HG03097 (cell line): Measurements from ENCODE around the gene RXRG.

Experiments
- ATAC-seq: cut with Tn5 transposase; IDR thresholded peaks from one replicate; pipeline ENCODE4 v1.9.1; 2021; ENCODE audit not compliant: unreplicated experiment, low FRiP score

The RXRG gene

GRCh38 chr1:165415068-165415467 lies 29.9 kb downstream of the RXRG start:
- no peak for ATAC-seq

DNA sequence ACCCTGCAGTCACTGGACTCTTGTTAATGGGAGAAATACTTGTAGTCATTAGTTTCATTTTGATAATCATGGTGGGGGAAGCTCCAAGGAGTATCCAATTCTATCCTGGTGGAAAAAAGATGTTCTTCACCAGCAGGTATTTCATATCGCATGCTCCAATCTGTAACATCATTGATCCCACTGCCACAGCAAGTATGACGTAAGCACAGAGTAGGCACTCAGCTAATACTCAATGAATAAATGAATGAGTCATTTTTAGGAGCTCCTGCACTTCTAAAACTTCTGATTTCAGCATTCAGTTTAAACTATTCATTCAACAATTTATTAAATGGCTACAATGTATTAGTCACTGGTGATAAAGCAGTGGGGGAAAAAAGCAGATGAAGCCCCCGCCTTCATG lies 30.3 kb downstream of the RXRG start:
- no peak for ATAC-seq

DNA sequence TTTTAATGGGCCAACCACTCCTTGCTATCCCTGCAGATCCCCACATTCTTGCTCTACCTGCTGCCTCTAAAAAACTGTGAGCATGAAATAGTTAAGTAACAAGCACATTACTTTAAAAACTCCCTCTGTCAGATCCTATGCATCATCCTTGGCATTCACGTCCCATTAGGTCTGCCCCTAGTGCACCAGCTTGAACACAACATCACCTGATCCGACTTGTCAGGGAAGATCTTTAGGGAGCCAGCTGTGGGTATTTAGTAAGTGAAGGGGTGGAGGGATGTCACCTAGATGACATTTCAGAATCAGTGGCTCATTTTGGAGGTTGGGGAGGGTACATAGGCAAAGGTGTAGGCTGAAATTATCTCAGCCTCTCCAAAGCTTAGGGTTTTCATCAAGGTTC lies 33.5 kb downstream of the RXRG start:
- no peak for ATAC-seq

DNA sequence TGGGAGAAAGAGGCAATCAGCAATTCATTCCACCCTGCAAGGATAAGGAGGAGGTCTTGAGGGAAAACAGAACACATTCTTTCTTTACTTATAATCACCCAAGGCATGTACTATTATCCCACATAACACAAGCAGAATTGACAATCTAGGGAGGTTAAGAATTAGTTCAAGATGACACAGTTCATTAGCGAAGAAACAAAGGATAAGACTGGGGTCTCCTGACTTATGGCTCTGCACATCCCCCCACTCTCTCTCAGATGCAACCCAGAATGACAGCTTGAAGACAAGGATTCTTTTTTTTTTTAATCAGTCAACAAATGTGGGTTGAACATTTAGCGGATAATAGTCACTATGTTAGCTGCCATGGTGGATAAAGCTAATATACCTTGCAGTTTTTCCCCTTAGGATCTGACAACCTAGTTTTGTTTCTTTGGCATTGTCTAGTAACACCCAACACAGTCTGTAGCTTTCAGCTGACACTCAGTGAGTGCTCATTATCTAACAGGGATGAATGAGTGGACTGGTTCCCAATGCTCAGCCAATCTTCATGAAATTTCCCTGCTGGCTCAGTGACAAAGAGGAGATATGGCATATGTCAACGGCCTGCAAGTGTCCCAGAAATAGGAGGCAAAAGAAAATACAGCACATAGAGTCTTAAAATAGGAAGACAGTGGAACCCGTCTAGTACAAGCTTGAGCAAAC lies 35.1 kb downstream of the RXRG start:
- no peak for ATAC-seq

- no peak for ATAC-seq
Observed at GRCh38 chr1:165408518-165408917, 36.4 kb downstream of the RXRG start.

- no peak for ATAC-seq
Observed at GRCh38 chr1:165407398-165407797, 37.5 kb downstream of the RXRG start.

- ATAC-seq, result no peak
Observed at GRCh38 chr1:165403835-165404482, 41.0 kb downstream of the RXRG start.

DNA sequence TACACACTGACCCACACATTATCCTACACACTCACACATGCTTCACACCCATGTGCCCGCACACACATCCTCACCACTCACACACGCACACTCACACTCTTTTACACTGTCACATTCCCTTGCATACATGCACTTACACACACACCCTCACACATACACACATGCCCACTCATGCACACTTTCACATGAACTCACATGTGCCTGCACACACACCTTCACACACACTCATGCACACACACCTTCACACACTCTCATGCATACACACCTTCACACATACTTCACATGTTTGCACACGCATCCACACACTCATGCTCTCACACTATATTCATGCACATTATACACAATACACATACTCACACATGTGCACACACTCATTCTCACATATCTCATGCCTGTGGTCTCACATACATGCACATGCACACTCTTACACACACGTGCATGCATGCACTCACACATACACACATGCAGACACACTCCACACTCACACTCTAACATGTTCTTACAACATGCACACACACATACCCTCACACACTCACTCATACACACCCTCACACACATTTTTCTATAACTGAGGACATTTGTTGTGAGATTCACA lies 42.3 kb downstream of the RXRG start:
- ATAC-seq, result no peak

- no peak for ATAC-seq
Observed at GRCh38 chr1:165397944-165398343, 47.0 kb downstream of the RXRG start.

DNA sequence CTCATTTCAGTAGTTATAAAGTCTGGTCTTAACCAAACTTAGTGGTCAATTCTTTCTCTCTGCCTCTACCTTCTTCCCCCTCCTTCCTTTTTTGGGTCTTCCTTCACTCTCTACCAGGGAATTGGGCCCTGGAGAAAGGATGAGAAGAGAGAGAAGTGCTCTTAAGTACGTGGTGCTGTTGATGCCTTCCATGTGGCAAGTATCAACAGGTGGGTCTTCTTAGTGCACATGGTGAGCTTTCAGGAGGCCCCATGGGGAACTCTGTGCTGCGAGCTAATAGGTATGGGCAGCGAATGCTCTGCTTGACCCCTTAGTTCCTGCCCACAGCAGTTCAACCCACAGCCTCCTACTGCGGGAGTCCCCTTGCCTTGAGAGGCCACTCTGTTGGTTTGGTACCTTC lies 49.0 kb downstream of the RXRG start:
- ATAC-seq, result no peak

DNA sequence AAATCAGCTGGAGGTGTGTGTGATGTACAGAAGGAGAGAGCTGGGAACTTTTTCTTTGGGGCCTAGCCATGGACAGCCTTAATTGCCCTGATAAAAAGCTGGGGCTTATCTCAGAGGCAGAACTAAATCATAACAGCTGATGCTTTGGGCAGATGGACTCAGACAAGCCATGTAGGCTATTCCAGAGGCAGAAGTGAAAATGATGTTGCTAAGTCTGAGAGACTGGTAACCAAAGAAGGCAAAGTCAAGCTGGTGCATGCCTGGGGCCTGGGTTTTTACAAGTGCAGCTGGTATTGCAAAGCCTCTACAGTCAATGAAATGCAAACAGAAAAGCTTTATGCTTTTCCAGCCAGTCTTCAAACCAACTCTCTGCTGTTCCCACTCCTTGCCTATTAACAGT lies 49.4 kb downstream of the RXRG start:
- ATAC-seq, result no peak

- ATAC-seq, result peak; percentile 98
Observed at GRCh38 chr1:165392634-165393571, 52.0 kb downstream of the RXRG start.

- no peak for ATAC-seq
Observed at GRCh38 chr1:165389609-165390008, 55.3 kb downstream of the RXRG start.

- no peak for ATAC-seq
Observed at GRCh38 chr1:165387961-165388360, 57.0 kb downstream of the RXRG start.

DNA sequence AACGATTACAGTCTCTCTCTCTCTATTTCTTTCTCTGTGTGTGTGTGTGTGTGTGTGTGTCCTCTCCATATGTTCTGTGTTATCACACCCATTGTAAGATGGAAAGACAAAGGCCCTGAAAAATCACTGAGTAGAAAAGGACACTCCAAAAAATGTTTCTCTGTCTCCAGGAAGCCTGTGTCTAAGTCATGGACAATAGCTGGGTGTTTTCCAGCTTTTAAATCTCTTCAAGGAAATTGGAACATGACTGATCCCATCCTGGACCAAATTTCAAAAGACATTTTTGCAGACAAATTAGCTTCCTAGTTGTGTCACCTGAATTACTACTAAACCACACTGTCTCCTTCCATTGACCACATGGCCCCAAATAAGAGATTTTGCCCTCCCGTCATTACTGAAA lies 57.4 kb downstream of the RXRG start:
- ATAC-seq, result no peak

GRCh38 chr1:165383599-165384405 lies 61.1 kb downstream of the RXRG start:
- ATAC-seq, result no peak

DNA sequence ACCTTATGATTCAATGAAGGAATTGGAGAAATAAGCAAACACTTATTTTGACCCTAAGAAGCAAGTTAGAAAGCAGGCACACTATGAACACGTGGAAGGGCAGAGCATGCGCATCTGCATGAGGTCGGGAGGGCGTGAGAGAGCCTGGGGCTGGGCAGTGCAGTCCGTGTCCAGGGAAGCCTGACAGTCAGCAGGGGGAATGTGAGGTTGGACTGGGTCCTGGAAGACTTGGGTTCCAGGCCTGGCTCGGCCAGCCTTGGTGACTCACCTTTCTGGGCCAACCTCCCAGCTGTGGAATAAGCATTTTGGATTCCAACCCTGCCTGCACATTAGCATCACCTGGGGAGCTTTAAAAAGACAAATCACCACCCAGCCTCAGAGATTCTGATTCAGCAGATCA lies 61.9 kb downstream of the RXRG start:
- ATAC-seq, result no peak

DNA sequence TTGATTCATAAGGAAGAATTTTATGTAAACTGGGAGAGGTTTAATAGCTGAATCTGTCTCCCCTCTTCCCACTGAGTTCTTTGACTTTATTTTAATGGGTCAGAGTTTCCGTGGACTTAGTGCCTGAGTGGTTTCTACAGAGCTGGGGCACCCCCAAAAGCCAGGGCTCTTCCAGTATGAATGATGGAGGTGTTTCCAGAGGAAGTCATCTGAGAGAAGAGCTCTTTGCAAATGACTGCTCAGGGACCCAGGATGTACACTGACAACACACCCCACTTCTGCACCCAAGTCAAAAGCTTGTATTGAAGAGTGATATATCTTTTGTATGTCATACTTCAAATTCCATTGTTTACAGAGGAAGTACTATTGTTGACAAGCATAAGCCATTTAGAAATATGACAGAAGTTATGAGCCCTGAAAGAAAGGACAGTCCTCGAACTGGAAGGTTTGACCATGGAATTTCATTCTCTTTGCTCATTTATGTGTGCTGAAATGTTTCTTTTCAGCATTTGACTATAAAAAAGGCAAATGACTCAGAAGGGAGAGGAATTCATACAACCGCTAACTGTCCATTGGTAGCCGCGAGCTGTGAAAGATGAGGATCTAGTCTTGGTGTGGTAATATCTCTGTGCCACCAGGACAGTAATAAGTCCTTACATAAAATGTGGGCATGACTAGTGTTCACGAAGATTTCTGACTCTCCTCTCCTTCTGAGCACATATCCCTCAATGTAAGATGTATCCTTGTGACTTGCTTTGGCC lies 63.0 kb downstream of the RXRG start:
- ATAC-seq, result no peak

DNA sequence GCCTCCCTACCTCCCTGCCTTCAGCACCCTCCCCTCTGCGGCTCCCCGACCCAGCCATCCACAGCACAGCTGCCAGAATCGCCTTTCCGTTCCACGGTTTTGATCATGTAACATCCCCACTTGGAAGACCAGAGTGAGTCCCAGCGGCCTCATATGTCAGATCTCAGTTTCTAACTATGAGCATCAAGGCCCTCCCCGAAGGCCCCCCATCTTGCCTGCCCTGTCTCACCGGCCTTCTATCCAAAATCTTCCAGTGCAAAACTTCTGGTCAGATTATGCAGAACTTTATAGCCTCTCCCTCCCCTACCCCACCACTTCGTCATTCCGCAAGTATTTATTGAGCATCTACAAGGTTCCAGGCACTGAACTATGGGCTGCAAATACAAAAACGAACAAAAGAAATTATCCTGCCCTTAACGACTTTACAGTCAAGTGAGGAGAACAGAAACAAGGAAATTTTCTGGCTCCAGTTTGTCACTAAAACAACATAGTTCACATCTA lies 68.1 kb downstream of the RXRG start:
- no peak for ATAC-seq
